ENCODE measurements around the gene LMX1A.

The LMX1A gene

DNA sequence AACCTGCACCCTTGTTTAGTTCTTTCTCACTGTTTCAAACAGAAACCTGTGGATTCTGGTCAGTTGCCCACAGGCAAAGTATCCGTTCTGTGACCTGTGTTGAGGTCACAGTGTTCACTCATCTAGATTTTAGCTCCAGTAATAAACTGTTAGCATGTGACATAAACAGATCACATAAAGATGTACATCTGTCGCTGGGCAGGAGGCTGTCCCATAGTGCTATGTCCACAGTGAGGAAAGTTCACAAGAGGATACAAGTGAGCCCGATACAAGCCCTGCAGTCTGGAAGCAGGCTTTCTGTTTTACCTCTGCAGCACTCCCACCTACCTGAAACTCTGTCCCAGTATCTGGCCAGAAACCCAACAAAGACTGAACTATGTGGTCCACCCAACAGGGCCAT is 28.4 kb downstream of the LMX1A start:
- DNase-seq (ENCODE audit: extremely low read depth in 1 of 2, low read depth in 1 of 2) = no peak

DNA sequence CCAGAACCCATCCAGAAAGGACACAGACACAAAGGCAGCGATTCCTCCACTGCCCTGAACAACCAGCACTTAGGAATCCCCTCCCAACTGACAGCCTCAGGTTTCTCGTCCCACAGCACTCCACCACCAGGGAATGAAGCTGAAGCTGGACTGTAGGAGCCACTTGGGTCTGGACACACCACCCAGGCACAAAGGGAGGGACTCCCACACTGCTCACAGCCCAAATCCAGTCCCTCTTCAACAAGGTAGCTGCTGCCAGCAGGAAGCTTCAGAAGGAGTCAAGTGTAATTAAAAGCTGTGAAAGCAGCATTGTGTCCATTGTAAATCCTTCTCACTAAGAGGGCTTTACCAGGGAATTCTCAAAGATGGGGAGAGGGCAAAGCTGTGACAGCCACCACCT is 29.0 kb downstream of the LMX1A start:
- no peak for DNase-seq (ENCODE audit: extremely low read depth in 1 of 2, low read depth in 1 of 2)

- no peak for DNase-seq (ENCODE audit: extremely low read depth in 1 of 2, low read depth in 1 of 2)
Observed at GRCh38 chr1:165325460-165326203, 30.9 kb downstream of the LMX1A start.

DNA sequence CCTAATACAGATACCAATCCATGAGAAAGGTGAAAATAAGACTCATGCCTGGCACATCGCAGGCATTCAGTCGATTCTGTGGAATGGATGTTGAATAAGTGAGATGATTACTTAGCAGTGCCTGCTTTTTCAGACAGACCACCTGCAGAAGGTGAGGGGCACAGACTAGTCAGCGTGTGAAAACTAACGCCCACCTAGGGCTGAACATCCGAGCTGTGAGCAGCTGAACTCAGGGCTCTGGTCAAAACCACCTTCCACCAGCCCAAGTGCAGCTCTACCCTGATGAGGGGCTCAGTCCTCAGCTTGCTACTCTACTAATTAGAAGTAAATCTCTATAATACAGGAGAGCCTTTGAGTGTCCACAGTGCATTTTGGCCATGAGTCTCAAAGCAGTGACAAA is 32.5 kb downstream of the LMX1A start:
- no peak for DNase-seq (ENCODE audit: extremely low read depth in 1 of 2, low read depth in 1 of 2)

DNA sequence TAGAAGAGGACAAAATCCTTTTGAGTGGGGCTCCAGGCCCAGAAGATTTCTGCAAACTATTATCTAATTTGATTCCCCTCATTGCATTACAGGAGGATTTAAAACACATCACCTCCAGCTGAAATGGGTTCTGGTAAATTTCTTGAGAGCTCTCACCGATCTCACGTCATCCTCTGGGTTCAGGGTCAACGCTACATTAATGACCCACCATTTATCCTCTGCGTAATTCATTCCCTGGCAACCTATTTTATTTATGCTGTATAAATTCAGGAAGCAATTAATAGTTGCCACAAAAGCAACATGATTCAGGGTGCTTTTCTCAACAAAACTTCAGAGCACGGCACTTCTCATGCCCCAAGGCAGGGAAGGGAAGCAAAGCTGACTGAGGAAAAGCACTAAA is 38.9 kb downstream of the LMX1A start:
- no peak for DNase-seq (ENCODE audit: extremely low read depth in 1 of 2, low read depth in 1 of 2)

- no peak for DNase-seq (ENCODE audit: extremely low read depth in 1 of 2, low read depth in 1 of 2)
Observed at GRCh38 chr1:165316153-165316772, 40.3 kb downstream of the LMX1A start.

GRCh38 chr1:165315481-165315880 is 41.0 kb downstream of the LMX1A start:
- DNase-seq (ENCODE audit: extremely low read depth in 1 of 2, low read depth in 1 of 2) = no peak

DNA sequence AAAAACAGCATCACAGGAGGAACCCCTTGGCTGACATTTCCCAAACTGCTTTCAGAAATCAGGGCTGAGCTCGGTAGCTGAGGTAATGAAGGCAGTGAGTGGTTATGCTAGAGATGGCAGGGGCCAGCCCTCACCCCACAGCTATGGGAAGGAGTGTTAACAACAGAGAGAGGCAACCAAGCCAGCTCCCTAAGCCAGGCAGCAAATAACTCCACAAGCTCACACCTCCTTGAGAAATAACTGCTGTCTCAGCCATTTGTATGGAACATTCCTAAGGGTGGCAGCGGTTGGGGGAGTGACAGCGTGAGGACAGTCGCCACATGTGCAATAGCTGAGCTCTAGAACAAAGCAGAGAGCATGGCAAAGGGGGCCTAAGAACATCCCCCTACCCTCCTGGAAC is 42.6 kb downstream of the LMX1A start:
- DNase-seq (ENCODE audit: extremely low read depth in 1 of 2, low read depth in 1 of 2) = no peak

GRCh38 chr1:165312591-165312990 is 43.9 kb downstream of the LMX1A start:
- no peak for DNase-seq (ENCODE audit: extremely low read depth in 1 of 2, low read depth in 1 of 2)

DNA sequence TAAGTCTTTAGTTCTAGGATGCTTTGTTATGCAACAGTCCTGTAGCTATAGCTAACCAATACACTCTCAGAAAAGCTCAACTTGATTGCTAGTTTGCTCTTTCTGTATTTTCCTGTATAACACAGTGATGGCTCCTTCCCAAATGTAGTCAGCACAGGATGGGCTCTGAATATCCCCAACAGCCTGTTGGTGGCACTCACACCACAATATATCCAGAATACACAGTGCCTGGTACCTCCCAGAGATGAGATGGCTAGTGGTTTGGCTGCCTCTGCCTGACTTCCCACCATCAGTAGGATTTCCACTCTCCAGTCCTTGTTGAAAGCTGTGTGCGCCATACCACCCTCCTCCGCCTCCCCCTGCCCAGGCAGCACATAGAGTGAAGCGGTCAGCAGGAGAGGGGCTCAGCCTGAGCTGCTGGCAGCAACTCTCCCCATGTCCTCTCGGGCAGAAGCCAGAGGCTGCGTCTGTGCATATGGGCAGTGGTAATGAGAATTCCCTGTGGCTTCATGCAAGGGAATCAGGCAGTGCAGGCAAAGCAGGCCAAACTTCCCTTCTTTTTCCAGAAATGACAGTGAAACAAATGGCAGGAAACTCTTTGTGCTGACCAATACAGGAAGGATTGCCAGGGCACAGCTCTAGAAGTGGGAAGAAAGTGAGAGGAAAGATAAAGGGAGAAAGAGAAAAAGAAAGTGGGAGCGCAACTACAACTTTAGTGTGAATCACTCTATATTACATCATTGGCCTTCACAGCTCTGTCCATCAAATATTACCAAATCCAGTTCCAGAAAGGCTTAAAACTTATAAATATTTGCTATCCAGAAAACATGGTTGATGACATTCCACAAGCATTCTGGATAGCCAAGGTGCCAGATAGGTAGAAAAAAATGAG is 49.7 kb downstream of the LMX1A start:
- DNase-seq (ENCODE audit: extremely low read depth in 1 of 2, low read depth in 1 of 2) = no peak

- DNase-seq (ENCODE audit: extremely low read depth in 1 of 2, low read depth in 1 of 2) = no peak
Observed at GRCh38 chr1:165303386-165303785, 53.1 kb downstream of the LMX1A start.

DNA sequence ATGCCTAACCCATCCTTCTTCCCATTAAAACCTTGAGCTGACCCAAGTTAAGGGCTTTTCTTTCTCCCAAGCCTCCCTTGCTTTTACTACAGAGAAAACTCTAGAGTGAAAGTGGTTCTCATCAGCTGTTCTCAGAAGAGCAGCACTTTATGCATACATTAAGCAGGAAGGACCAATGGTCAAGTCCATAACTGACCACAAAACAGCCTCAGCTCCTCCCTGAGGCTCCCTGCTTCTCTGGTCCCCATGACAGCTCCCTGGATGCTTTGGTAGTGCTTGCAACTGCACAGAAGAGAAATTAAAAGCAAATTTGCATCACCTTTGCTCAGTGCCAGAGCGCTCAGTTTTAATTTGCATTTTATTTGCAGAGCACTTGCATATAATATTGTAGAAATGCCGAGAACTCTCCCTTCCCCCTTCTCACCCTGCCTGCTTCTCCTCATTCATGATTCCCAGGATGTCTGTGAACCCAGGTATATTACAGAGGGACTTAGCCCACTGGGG is 56.1 kb downstream of the LMX1A start:
- no peak for DNase-seq (ENCODE audit: extremely low read depth in 1 of 2, low read depth in 1 of 2)

DNA sequence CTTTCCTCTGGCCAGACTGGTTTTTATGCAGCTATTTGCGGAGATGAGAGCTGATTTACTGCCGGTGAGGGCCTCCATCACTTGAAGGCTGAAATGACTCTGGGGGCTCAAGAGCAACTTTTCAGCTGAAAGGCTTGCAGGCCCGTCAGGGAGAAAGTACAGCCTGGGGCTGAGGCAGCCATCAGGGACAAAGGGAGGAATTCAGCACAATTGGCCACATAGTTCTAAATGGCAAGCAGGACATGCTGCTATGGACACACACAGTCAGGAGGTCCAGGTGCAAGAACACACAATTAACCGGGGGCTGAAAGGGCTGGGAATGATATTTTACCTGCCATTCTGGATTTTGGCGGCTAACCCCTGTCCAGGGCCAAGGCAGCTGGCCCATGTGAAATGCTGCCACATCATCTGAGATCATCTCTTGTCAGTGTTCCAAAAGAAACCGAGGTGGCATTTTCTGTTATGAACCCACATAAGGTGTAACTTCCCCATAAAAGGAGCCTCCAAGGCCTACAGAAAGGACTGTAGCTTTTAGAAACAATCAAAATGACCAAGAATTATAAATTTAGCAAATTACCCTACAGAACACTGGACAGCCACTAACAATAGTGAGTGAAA is 58.2 kb downstream of the LMX1A start:
- DNase-seq (ENCODE audit: extremely low read depth in 1 of 2, low read depth in 1 of 2) = no peak

- DNase-seq (ENCODE audit: extremely low read depth in 1 of 2, low read depth in 1 of 2) = no peak
Observed at GRCh38 chr1:165296205-165296604, 60.3 kb downstream of the LMX1A start.

- no peak for DNase-seq (ENCODE audit: extremely low read depth in 1 of 2, low read depth in 1 of 2)
Observed at GRCh38 chr1:165290148-165290547, 66.4 kb downstream of the LMX1A start.

GRCh38 chr1:165289556-165289955 is 67.0 kb downstream of the LMX1A start:
- no peak for DNase-seq (ENCODE audit: extremely low read depth in 1 of 2, low read depth in 1 of 2)

GRCh38 chr1:165288350-165289120 is 68.0 kb downstream of the LMX1A start:
- DNase-seq (ENCODE audit: extremely low read depth in 1 of 2, low read depth in 1 of 2) = no peak

DNA sequence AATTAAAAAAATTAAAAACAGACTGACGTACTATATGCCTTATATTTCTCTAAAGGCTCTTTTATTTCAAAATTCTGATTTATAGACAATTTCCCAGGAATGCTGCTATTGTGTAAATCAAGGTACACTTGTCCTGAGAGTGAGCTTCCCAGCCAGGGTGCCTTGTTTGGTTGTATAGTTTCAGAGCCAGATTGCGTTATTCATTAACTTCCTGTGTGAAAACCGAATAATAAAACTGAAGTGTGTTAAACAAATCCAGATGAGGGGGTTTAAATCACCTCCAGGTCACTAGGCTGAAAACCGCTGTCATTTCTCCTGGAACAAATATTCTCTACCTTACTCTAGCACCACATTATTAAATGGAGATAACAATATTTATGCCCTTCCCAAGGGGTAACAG is 68.7 kb downstream of the LMX1A start:
- DNase-seq (ENCODE audit: extremely low read depth in 1 of 2, low read depth in 1 of 2) = no peak

- no peak for DNase-seq (ENCODE audit: extremely low read depth in 1 of 2, low read depth in 1 of 2)
Observed at GRCh38 chr1:165287329-165287728, 69.2 kb downstream of the LMX1A start.

DNA sequence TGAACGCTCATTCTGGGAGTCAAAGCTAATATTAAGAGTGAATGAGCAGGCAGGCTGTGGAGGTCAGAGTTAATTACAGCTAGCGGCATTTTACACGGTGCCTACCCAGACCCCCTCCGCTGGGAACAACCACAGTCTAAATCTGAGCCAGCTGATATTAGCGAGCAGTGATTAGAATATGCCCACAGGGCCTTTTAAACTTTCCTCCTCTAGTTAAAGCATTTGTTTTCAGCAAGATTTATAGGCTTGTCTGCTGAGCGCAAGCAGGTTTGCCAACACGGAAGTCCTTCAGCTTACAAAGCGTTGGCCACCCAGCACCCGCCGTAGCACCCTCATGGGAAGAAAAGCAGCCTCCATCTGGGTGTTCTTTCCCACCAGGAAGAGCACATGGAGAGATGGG is 72.1 kb downstream of the LMX1A start:
- DNase-seq (ENCODE audit: extremely low read depth in 1 of 2, low read depth in 1 of 2) = no peak
